GM21619 (cell line): ENCODE results near the gene SARS1.

Experiments used
- ATAC-seq: cut with Tn5 transposase; IDR thresholded peaks from one replicate; pipeline ENCODE4 v1.9.1; 2021; ENCODE audit not compliant: unreplicated experiment

The SARS1 gene

GRCh38 chr1:109225711-109226445 is 12.2 kb downstream of the SARS1 start:
- ATAC-seq = no peak

- no peak for ATAC-seq
Measured at GRCh38 chr1:109228167-109228566, 14.4 kb downstream of the SARS1 start.

DNA sequence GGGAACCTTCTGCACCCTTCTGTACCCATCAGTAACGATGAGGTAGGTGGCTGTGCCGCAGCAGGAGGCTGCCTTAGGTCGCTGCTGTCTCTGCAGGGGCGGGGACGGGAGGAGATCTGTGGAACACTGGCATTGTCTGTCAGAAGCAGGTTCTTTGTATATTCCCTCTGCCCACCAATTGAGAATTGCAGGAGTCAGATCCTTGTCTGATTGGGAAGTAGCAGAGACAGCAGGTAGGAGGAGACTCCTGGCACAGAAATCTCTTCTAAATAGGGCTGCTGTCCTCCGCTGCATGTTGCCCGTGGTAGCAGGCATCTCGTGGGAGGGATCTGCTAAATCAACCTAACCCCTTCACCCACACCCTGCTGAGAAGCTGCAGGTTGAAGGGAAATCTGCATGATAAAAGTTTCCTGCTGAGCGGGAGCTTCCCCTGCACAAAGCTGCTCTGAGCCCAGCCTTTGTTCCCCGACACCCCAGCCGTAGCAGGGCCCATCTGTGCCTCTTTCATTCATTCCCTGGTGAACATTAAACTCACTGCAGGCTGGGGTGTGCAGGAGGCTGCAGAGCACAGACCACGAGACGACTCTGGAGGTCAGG is 15.9 kb downstream of the SARS1 start:
- ATAC-seq = no peak

DNA sequence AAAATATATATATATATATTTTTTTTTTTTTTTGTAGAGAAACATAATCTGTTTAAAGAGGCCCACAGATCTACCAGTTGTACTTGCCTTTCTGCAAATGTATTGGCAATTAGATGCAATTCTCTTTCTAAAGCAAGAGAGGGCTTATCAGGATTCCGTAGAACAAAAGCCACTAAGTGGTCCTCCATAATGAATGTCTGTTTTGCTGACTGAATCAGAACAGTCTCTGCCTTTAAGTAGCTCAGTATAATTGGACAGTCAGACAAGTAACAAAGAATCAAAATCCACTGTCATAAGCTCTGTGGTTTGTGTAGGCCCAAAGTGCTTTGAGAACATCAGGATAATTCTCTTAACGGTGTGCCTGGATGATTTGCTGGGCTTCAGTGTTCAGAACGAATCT is 17.3 kb downstream of the SARS1 start:
- no peak for ATAC-seq

DNA sequence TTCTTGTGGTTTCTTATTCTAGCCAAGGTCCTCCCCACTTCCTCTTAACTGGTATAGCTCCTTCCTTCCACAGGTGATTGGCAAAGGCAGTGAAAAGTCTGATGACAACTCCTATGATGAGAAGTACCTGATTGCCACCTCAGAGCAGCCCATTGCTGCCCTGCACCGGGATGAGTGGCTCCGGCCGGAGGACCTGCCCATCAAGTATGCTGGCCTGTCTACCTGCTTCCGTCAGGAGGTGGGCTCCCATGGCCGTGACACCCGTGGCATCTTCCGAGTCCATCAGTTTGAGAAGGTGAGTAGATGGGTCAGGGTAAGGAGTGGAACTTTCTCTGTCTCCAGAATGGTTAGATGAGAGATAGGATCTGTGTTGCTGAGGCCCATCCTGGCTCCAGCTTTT is 21.4 kb downstream of the SARS1 start:
- ATAC-seq = no peak

DNA sequence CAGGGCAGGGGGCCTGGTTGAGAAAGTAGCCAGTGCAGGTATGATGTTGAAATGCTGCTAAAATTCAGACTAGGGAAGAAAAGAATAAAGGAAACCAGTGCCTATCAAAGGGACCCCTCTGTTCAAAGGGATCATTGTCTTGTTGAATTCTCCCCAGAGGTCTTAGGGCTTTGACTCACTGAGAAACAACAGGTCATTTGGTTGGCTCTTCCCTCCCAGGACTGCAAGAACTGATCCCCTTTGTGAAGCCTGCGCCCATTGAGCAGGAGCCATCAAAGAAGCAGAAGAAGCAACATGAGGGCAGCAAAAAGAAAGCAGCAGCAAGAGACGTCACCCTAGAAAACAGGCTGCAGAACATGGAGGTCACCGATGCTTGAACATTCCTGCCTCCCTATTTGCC is 23.8 kb downstream of the SARS1 start:
- no peak for ATAC-seq

DNA sequence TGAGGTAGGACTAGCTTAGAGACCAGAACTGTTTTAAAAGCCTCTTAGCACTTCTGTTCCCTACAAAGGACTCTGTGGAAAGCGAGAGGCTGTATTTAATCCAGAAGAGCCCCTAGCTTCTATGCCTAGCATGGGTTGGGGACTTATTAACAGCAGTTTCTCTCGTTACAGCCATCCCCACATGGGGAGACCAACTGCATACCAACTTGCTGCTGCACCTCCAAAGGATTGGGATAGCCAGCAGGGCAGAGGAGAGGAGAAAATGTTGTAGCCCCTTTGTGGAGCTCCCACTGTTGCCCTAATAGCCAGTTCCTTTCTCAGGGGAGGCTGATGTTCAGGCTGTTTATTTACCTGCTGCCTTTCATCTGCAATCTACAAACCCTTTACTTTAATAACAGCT is 24.7 kb downstream of the SARS1 start:
- ATAC-seq = no peak

GRCh38 chr1:109239047-109239408 is 25.3 kb downstream of the SARS1 start:
- no peak for ATAC-seq

DNA sequence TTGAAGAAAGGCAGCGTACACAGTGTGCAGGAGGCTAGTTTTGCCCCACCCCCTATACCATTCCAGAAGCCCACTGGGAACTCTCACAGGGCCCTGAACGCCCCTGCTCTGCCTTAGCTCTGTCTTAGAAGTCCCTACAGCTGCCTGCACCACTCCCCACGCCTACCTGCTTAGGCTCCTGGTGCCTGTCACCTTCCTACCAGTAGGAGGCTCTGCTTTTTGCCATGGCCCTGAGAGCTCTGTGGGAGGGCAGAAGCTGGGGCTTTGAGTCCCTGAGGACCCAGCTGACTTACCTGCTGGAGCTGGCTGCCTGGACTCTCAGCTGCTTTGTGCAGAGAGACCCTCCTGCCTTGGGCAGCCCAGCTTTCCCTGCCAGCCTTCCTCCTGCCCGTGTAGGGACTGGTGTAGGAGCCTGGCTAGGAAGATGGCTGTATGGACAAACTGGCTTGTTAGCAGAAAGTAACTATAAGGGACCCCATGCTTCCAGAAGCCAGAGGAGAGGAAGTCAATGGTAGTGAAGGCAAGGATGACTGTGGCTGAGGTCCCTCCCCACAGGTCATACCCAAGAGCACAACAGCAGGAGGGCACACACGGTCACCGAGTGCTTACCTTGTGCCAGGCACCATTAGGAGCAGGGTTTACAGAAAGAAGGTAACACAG is 25.8 kb downstream of the SARS1 start:
- ATAC-seq = no peak

GRCh38 chr1:109240158-109241152 is 26.7 kb downstream of the SARS1 start:
- ATAC-seq = no peak

DNA sequence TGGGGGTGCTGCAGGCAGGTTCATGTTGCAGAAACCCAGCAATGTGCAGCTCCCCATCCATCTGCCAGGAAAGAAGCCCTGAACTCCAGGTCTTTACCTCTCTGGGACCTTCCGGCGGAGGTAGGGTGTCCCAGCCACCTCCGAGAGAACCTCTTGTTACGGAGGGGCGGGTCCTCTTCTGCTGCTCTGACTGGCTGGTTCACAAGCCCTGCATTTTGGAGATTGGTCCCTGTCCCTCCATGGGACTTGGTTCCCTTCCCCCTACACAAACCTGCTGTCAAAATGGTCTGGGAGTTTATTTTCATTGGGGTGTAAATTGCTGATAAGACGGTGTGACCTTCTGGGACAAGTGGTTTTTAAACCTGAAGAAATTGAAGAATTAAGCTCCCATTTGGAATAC is 27.6 kb downstream of the SARS1 start:
- ATAC-seq = no peak

DNA sequence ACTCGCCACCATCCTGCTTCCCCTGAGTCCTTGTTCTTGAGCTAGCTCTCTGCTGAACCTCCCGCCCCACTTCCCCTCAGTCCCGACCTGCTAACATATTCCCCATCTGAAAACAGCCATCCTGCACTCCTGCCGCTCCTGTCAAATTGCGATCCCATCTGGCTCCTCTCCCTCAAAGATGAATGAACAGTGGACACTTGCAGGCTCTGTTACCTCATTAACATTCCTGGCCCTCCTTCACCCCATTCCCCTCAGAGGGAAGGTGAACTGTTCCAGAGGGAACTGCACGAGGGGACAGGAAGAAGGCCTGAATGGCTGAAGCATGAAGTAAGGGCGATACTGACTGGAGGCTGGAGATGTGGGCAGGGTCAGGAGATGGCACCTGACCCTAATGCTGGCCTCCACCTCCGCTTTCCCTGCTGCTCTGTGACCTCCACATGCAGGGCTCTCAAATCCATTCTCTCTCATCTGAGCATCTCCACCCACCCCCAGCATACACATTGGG is 28.2 kb downstream of the SARS1 start:
- ATAC-seq = no peak

DNA sequence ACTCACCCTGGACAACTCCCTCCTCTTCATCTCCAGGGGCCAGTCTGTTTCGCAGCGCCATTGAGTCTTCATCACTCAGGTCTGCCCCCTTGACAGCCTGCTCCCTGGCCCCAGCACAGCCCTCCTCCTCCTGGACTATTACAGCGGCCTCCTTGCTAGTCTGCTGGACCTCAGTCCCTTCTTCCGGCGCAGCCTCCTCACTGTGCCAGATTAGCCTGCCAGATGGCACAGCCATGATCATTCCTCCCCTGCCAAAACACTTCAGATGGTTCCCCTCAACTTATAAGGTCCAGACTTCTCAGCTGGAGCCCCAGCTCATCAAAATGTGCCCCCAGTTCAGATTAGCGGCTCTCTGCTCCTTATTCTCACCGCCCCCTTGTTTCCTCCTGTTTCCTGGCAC is 28.7 kb downstream of the SARS1 start:
- ATAC-seq = no peak

DNA sequence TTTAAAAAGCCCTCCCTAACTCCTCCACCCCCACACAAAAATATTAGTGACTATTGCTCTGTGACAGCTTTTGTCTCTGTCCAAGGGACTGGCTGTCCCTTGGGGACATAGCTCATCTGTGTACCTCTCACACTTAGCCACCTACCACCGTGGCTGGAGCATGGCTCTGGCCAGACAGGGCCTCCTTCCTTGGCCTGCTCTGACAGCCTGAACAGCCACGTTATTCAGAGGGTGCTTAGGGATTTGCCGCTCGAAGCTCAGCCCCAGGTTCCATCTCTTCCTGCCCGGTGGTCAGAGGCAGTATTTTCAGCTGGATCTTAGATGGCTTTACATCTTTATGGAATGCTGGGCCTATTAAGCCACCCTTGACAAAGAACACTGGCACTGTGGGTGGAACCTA is 29.5 kb downstream of the SARS1 start:
- no peak for ATAC-seq

DNA sequence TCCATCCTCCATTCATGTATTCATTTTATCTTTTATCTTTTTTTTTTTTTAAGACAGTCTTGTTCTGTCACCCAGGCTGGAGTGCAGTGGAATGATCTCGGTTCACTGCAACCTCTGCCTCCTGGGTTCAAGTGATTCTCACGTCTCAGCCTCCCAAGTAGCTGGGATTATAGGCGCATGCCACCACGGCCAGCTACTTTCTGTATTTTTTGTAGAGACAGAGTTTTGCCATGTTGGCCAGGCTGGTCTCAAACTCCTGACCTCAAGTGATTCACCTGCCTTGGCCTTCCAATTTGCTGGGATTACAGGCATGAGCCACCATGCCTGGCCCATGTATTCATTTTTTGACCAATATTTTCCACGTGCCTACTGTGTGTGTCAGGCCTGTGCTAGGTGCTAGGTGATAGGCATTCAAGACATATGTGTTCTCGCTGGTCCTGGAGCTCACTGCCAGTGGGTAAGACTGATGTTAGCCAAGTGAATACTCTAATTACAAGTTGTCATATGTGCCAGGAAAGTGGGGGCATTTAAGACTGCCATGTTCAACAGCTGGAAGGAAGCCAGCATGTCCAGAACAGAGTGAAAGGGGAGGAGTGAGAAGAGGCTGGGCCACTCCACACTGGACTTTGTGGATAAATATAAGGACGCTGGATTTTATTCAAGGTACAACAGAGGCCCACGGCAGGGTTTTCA is 30.3 kb downstream of the SARS1 start:
- ATAC-seq = no peak

- no peak for ATAC-seq
Measured at GRCh38 chr1:109246141-109246551, 32.4 kb downstream of the SARS1 start.

DNA sequence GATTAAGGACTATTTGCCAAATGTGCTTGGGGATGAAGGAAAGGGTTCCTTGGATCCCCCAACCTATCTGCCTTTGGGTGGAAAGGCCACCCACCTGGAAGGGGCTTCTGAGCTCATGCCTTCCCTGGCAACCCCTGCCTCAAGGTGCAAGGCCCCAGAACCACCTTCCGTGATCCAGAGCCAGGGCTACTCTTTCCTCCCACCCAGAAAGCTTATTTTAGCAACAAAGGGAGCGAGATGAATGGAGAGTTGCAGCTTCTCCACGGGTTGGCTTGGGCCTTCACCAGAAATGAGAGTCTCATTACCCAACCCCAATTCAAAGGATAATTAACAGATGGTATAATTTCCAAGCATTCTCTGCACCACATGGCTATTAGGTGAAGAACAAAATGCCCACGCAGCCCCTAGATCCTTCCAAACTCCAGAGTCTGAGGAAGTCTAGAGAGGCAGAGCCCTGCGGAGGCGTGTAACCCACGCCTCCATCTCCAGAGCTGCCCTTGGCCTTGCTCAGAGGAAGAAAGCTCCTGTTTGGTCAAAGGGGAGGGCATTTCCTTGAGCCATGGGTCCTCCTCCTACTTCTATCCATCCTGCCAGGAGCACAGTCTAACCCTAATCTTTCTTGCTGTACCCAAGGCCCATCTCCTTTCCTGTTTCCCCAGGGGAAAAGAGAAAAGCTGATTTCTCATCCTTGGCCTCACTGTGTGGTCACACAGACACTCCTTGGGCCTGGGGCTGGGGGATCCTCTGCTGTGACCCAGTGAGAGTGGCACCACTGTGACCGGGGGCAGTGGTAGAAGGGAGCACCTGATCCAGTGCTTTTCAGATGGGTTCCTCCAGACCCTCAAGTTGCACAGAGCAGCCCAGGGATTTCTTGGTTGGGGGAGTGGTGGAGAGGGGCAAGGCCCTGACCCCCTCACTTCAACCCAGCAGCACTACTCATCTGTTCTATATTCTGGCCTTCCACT is 34.0 kb downstream of the SARS1 start:
- ATAC-seq = no peak

DNA sequence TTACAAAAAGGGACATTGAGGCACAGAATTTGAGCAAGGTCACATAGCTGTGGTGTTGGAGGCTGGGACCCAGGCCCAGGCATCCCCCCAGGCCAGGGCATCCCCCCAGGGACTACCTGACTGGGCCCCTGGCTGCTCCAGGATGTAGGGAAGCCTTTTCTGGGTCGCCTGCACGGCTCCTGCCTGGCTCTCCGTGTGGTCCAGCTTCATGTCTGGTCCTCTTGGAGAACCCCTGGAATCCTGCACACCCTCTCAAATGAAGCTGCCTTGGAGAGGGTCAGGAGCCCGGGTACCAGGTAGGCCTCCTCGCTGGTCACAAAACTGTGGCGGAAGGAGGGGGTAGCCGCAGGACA is 34.7 kb downstream of the SARS1 start:
- ATAC-seq = no peak

- peak; percentile 76 for ATAC-seq
Measured at GRCh38 chr1:109248797-109249629, 35.3 kb downstream of the SARS1 start, which contains the start of gene CELSR2. Gene CELSR2, plus strand, starts transcription at chr1:109249539. Its CDS starts 541 bp downstream, at chr1:109250080.
